ENCODE data around the gene HTR6.

DNA sequence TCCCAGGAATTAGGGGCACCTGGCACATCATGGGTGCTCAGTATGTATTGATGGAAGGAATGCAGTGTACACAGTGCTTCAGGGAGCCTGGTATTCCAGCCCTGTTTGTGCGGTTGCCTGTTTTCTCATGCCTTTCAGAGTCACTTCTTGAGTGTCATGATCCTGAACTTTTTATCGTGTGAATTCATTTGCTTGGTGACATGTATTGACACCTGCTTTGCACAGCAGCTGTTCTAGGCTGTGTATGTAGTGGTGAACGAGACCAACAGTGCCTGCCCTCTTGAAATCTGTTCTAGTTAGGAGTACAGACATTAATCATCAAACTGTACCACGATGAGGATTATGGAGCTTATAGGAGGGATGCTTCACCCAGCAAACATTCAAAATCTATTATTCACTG lies 6.1 kb downstream of the HTR6 start:
- TF ChIP-seq, protein P1, sequence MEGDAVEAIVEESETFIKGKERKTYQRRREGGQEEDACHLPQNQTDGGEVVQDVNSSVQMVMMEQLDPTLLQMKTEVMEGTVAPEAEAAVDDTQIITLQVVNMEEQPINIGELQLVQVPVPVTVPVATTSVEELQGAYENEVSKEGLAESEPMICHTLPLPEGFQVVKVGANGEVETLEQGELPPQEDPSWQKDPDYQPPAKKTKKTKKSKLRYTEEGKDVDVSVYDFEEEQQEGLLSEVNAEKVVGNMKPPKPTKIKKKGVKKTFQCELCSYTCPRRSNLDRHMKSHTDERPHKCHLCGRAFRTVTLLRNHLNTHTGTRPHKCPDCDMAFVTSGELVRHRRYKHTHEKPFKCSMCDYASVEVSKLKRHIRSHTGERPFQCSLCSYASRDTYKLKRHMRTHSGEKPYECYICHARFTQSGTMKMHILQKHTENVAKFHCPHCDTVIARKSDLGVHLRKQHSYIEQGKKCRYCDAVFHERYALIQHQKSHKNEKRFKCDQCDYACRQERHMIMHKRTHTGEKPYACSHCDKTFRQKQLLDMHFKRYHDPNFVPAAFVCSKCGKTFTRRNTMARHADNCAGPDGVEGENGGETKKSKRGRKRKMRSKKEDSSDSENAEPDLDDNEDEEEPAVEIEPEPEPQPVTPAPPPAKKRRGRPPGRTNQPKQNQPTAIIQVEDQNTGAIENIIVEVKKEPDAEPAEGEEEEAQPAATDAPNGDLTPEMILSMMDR (IDR thresholded peaks at IDR 0.05), result no peak
- no peak for TF ChIP-seq POLR2A (IDR thresholded peaks at IDR 0.05)
